Osteoblast (primary cell): ENCODE data around the gene KRT4. TPM values are rescaled to one million over a fixed set of nuclear protein-coding genes. Genes with fewer than 3 reads are reported as not detected.

Experiments
- DNase-seq: peaks from one replicate; pipeline ENCODE4 v3.0.0; 2011; ENCODE audit warnings: low spot score, mixed read lengths; ENCODE audit not compliant: insufficient read length; ENCODE audit errors: missing footprints
- H2AFZ ChIP-seq: 2 replicates; pipeline ENCODE4 v1.6.0; 2011; ENCODE audit warnings: mild to moderate bottlenecking, low read length
- H3K27ac ChIP-seq: 2 replicates; pipeline ENCODE4 v1.5.1; 2011; ENCODE audit warnings: mild to moderate bottlenecking, low read depth, low read length, moderate library complexity
- H3K27me3 ChIP-seq: 2 replicates; pipeline ENCODE4 v1.6.0; 2012; ENCODE audit warnings: mild to moderate bottlenecking, control low read depth, inconsistent platforms, low read length, moderate library complexity; ENCODE audit not compliant: insufficient read depth
- H3K36me3 ChIP-seq: 2 replicates; pipeline ENCODE4 v1.5.1; 2011; ENCODE audit warnings: mild to moderate bottlenecking, low read length, control low read depth, moderate library complexity; ENCODE audit not compliant: insufficient read depth
- H3K4me1 ChIP-seq: 2 replicates; pipeline ENCODE4 v1.5.1; 2011; ENCODE audit warnings: mild to moderate bottlenecking, low read length, control low read depth, moderate library complexity; ENCODE audit not compliant: insufficient read depth
- H3K4me2 ChIP-seq: 2 replicates; pipeline ENCODE4 v1.6.0; 2011; ENCODE audit warnings: mild to moderate bottlenecking, low read length; ENCODE audit not compliant: insufficient read depth
- H3K4me3 ChIP-seq: fragments of 200-600 bp; sonication (generic); 3 replicates; pipeline ENCODE4 v1.5.1; 2012; ENCODE audit warnings: mild to moderate bottlenecking, low read length, inconsistent platforms; ENCODE audit not compliant: insufficient read depth
- H3K79me2 ChIP-seq: 2 replicates; pipeline ENCODE4 v1.6.0; 2012; ENCODE audit warnings: mild to moderate bottlenecking, low read length, control low read depth, inconsistent platforms; ENCODE audit not compliant: insufficient read depth
- H3K9me3 ChIP-seq: 2 replicates; pipeline ENCODE4 v1.5.1; 2011; ENCODE audit warnings: low read depth, low read length, control low read depth
- H4K20me1 ChIP-seq: 2 replicates; pipeline ENCODE4 v1.6.0; 2012; ENCODE audit warnings: mild to moderate bottlenecking, low read length, control low read depth; ENCODE audit not compliant: insufficient read depth
- total RNA-seq: library from RNA; depleted of rRNA; stranded (reverse); fragments of >200 nt; gene quantifications from 2 replicates; pipeline ENCODE4 v1.2.3, GENCODE V29; 2012
- TF ChIP-seq, protein P1 (sequence below): IDR thresholded peaks from 2 replicates; pipeline ENCODE4 v1.5.1; 2011; ENCODE audit warnings: mild to moderate bottlenecking, low read depth, low read length, moderate library complexity; ENCODE audit errors: extremely low read depth

The KRT4 gene
- total RNA-seq, 1 donor: not detected

DNA sequence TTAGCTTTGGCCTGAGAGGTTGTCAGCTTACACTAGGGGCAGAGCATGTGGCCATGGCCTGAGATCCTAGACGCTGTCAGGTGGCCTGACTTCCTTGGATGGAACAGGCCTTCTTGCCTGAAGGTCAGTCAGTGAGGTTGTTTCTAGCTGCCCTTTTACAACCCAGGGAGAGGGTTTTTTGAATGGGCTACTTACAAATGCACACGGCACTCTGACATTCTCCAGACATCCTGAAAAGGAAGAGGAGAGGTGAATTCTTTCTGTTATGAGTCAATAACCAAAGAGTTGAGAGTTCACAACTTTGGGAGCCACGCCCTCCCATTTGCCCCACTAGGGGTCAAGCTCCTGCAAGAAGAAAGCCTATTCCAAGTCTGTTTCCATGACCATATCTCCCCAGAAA is 44.6 kb downstream of the KRT4 start:
- Histone ChIP-seq H3K36me3 (no peaks in the 10 kb centered on the region), H3K4me2 (no peak overlapping the region), H3K4me3 (no peak overlapping the region), H3K27ac (no peak overlapping the region), H4K20me1 (no peaks in the 10 kb centered on the region), H3K4me1 (no peaks in the 10 kb centered on the region), H3K9me3 (no peaks in the 10 kb centered on the region), H2AFZ (no peak overlapping the region), H3K79me2 (no peaks in the 10 kb centered on the region), H3K27me3 (peaks cover 46% of the 10 kb centered on the region)
- no peak for DNase-seq
- TF ChIP-seq, protein P1, sequence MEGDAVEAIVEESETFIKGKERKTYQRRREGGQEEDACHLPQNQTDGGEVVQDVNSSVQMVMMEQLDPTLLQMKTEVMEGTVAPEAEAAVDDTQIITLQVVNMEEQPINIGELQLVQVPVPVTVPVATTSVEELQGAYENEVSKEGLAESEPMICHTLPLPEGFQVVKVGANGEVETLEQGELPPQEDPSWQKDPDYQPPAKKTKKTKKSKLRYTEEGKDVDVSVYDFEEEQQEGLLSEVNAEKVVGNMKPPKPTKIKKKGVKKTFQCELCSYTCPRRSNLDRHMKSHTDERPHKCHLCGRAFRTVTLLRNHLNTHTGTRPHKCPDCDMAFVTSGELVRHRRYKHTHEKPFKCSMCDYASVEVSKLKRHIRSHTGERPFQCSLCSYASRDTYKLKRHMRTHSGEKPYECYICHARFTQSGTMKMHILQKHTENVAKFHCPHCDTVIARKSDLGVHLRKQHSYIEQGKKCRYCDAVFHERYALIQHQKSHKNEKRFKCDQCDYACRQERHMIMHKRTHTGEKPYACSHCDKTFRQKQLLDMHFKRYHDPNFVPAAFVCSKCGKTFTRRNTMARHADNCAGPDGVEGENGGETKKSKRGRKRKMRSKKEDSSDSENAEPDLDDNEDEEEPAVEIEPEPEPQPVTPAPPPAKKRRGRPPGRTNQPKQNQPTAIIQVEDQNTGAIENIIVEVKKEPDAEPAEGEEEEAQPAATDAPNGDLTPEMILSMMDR: no peak

GRCh38 chr12:52768479-52769200 is 45.3 kb downstream of the KRT4 start:
- no peak overlapping the region for H2AFZ ChIP-seq
- no peak overlapping the region for H3K4me3 ChIP-seq
- TF ChIP-seq, protein P1: no peak
- no peaks in the 10 kb centered on the region for H3K4me1 ChIP-seq
- H3K27ac ChIP-seq: no peak overlapping the region
- no peak for DNase-seq
- no peaks in the 10 kb centered on the region for H4K20me1 ChIP-seq
- H3K9me3 ChIP-seq: no peaks in the 10 kb centered on the region
- no peak overlapping the region for H3K4me2 ChIP-seq
- H3K36me3 ChIP-seq: no peaks in the 10 kb centered on the region
- H3K79me2 ChIP-seq: no peaks in the 10 kb centered on the region
- peaks cover 40% of the 10 kb centered on the region for H3K27me3 ChIP-seq

DNA sequence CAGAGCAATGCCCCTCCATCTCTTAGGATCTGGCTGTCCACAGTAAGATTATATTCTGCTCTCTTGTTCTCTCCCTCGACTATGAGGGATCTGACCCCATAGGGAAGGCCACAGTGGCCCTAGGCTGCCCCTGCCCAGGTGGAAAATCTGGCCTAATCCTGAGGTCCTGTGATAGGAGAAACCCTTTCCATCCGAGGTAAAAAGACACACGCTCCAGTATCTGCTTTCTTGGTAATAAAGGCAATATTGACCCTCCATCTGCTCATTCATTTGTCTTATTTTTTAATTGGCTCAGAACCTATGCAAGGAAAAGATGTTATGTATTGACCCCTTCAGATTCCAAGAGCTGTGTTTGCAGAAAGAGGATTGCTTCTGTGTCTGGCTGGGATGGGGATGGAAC is 46.5 kb downstream of the KRT4 start:
- Histone ChIP-seq H3K79me2 (no peaks in the 10 kb centered on the region), H3K4me1 (no peaks in the 10 kb centered on the region), H3K4me2 (no peak overlapping the region), H3K9me3 (no peaks in the 10 kb centered on the region), H4K20me1 (no peaks in the 10 kb centered on the region), H3K27me3 (peaks cover 29% of the 10 kb centered on the region), H3K4me3 (no peak overlapping the region), H2AFZ (no peak overlapping the region), H3K36me3 (no peaks in the 10 kb centered on the region), H3K27ac (no peak overlapping the region)
- DNase-seq: no peak
- TF ChIP-seq, protein P1: no peak

- H3K4me1 ChIP-seq: no peaks in the 10 kb centered on the region
- H3K9me3 ChIP-seq: no peaks in the 10 kb centered on the region
- no peaks in the 10 kb centered on the region for H3K36me3 ChIP-seq
- no peak overlapping the region for H3K4me2 ChIP-seq
- no peaks in the 10 kb centered on the region for H3K79me2 ChIP-seq
- no peak overlapping the region for H2AFZ ChIP-seq
- H3K27me3 ChIP-seq: peaks cover 25% of the 10 kb centered on the region
- H3K4me3 ChIP-seq: no peak overlapping the region
- no peak overlapping the region for H3K27ac ChIP-seq
- TF ChIP-seq, protein P1: no peak
- no peak for DNase-seq
- no peaks in the 10 kb centered on the region for H4K20me1 ChIP-seq
Observed at GRCh38 chr12:52767020-52767379, 46.9 kb downstream of the KRT4 start.
